Measurements from ENCODE around the gene FBXO46. TPM values are rescaled to one million over a fixed set of nuclear protein-coding genes. Genes with fewer than 3 reads are reported as not detected.

Gene FBXO46
- total and polyA plus RNA-seq, 2 of the 13 experiments (the other 11 are each of a cell fraction or from before 2014, with no cell fraction given) = 6.2 to 6.4 TPM

- TF ChIP-seq, protein P1, sequence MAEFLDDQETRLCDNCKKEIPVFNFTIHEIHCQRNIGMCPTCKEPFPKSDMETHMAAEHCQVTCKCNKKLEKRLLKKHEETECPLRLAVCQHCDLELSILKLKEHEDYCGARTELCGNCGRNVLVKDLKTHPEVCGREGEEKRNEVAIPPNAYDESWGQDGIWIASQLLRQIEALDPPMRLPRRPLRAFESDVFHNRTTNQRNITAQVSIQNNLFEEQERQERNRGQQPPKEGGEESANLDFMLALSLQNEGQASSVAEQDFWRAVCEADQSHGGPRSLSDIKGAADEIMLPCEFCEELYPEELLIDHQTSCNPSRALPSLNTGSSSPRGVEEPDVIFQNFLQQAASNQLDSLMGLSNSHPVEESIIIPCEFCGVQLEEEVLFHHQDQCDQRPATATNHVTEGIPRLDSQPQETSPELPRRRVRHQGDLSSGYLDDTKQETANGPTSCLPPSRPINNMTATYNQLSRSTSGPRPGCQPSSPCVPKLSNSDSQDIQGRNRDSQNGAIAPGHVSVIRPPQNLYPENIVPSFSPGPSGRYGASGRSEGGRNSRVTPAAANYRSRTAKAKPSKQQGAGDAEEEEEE (CRISPR knock-in tag; IDR thresholded peaks at IDR 0.05; ENCODE audit: borderline replicate concordance) = no peak
- TF ChIP-seq MZF1 (CRISPR knock-in tag; IDR thresholded peaks at IDR 0.05; ENCODE audit: borderline replicate concordance) (no peak), TFDP2 (CRISPR knock-in tag; IDR thresholded peaks at IDR 0.05) (peak; percentile 30; the same call in 1 of the 2 replicates), SAP130 (CRISPR knock-in tag; IDR thresholded peaks at IDR 0.05; ENCODE audit: low read depth) (peak; percentile 81), ZNF83 (CRISPR knock-in tag; IDR thresholded peaks at IDR 0.05; ENCODE audit: borderline replicate concordance) (peak; percentile 73; the same call in 1 of the 2 replicates), MIER3 (CRISPR knock-in tag; IDR thresholded peaks at IDR 0.05; ENCODE audit: borderline replicate concordance) (peak; percentile 64; the same call in 1 of the 2 replicates), ZNF646 (CRISPR knock-in tag; IDR thresholded peaks at IDR 0.05) (no peak), ZNF431 (CRISPR knock-in tag; IDR thresholded peaks at IDR 0.05; ENCODE audit: borderline replicate concordance, low read depth) (no peak; the same call in 1 of the 2 replicates), KAT8 (CRISPR knock-in tag; IDR thresholded peaks at IDR 0.05) (peak; percentile 59; the same call in 1 of the 2 replicates), ELF3 (CRISPR knock-in tag; IDR thresholded peaks at IDR 0.05) (no peak), HMGA1 (CRISPR knock-in tag; conservative IDR thresholded peaks at IDR 0.05) (no peak), HNF4G (IDR thresholded peaks at IDR 0.05; ENCODE audit: borderline replicate concordance, low read depth, low read length) (no peak), HNF4G (CRISPR knock-in tag; IDR thresholded peaks at IDR 0.05; ENCODE audit: borderline replicate concordance, low read depth) (no peak), FOSL1 (CRISPR knock-in tag; IDR thresholded peaks at IDR 0.05; ENCODE audit: borderline replicate concordance) (peak; percentile 33; the same call in 1 of the 2 replicates), DPF2 (CRISPR knock-in tag; IDR thresholded peaks at IDR 0.05; ENCODE audit: borderline replicate concordance, low read depth) (no peak), NFYC (CRISPR knock-in tag; IDR thresholded peaks at IDR 0.05) (peak; percentile 90)
- TF ChIP-seq, protein P2, sequence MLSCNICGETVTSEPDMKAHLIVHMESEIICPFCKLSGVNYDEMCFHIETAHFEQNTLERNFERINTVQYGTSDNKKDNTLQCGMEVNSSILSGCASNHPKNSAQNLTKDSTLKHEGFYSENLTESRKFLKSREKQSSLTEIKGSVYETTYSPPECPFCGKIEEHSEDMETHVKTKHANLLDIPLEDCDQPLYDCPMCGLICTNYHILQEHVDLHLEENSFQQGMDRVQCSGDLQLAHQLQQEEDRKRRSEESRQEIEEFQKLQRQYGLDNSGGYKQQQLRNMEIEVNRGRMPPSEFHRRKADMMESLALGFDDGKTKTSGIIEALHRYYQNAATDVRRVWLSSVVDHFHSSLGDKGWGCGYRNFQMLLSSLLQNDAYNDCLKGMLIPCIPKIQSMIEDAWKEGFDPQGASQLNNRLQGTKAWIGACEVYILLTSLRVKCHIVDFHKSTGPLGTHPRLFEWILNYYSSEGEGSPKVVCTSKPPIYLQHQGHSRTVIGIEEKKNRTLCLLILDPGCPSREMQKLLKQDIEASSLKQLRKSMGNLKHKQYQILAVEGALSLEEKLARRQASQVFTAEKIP (CRISPR knock-in tag; IDR thresholded peaks at IDR 0.05; ENCODE audit: borderline replicate concordance) = no peak
Measured at GRCh38 chr19:45770192-45771101, 39.8 kb upstream of the FBXO46 start (continued).
